HG02759 (cell line): ENCODE measurements around the gene RBBP7.

ENCODE experiments used
- ATAC-seq: cut with Tn5 transposase; IDR thresholded peaks from one replicate; pipeline ENCODE4 v1.9.1; 2021; ENCODE audit warnings: mild to moderate bottlenecking, moderate library complexity; ENCODE audit not compliant: unreplicated experiment

The RBBP7 gene

DNA sequence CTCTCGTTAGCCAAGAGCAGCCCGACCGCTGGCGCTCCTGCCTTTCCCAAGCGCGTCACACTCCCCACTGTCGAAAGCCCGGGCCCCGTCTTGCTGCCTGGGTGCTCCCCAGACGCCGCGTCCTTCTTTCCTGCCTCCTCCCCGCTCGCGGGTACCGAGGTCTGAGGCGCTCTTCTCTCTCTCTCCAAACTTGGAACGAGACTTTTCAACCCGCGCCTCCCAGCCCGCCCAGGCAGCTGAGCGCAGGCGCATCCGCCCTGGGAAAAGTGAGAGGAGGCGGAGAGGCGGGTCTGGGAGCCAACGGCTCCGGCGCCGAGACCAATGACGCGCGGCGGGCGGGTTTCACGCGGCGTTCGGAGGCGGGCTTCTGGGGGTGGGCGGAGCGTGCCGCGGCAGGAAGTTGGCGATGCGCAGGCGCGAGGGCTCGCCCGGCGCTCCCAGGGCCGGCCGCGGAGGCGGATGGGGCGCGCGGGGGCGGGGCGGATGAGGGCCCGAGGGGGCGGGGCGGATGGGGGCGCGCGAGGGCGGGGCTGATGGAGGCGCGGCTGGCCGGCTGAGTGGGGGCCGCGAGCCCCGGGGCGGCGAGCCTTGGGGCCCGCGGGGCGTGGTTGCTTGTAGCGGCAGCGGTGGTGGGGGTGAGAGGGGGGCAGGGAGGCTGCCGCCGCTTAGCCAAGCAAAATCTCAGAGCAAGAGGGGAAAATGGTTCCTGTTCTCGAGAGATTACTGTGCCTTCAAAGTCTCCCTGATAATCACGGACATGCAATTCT is at the start of gene RBBP7:
Gene RBBP7 (minus strand): TSS at position 268 of the 767 bp plus-strand sequence. CDS start 309 bp downstream, outside the sequence.
- ATAC-seq, result peak; percentile 81

DNA sequence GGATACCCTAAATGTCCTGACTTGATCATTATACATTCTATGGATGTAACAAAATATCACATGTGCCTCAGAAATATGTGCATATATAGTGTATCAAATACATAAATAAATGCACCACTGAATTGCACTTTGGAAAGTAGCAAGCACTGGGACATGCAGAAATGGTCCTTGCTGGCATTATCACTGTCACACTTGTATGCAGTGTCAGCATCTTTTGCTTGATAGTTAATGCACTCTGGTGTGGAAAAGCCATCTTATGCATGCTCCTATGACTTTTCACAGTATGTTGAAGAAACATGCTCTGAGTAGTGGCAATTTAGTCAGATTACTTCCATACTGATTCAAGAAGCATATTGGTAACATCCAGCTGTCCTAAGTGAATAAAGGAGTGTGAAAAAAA is 48.8 kb upstream of the RBBP7 start:
- no peak for ATAC-seq

DNA sequence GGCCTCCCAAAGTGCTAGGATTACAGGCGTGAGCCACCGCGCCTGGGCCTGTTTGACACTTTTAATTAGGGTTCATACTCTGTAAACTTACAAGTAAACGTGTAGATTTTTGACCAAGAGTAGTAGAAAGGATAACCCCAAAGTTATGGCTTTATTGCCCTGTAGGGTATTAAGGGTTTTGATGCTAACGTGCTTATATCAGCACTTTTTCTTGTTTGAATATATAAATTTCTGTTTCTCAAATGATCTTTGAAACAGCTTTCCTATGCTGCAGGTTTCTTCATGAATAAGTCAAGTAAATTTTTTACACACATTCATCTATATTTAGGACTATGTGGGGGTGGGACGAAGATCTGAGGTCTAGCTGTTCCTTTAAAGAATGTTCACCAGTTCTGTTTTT is 47.0 kb upstream of the RBBP7 start:
- ATAC-seq, result no peak

DNA sequence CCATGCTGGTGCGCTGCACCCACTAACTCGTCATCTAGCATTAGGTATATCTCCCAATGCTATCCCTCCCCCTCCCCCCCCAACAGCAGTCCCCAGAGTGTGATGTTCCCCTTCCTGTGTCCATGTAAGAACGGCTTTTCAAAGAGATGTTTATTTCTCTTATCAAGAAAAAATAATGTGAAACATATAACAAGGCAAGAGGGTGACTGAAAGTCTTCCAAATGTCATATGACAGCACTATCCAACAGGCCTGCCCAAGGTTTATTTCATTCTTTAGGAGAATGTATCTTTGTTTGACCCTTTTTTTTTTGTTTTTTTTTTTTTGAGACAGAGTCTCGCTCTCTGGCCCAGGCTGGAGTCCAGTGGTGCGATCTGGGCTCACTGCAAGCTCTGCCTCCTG is 46.4 kb upstream of the RBBP7 start:
- no peak for ATAC-seq

DNA sequence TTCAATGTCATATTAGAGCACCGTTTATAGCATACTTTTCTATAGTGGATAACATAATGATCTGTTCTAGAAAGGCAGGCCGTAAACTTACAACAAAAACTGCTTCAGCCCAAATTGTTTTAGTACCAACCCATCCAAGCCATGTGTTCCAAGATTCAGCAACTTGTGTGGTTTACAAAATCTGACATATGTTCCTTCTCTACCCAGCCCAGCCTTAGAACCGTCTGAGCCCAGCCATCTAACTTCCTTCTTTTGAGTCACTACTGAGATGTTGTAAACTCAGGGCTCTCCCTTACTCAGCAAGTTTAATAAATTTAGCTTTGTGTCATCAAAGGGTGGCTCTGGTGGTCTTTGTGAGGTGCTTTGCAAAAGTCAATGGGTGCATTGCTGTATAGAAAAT is 43.9 kb upstream of the RBBP7 start:
- no peak for ATAC-seq

DNA sequence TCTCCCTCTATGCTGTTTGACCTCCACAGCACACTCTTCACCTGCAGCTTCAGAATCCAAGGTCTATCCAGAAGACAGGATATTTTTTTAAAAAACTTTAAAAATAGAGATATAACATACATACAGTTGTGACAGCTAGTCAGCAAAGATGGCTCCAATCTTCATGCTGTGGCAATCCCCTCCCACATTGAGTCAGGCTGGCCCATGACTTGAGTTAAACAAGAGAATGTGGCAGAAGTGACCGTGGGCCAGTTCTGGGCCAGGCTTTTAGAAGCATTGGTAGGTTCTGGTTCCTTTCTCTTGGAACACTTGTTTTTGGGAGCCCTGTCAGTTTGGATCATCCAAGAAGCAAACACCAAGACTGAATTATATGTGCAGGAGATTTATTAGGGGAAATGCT is 40.2 kb upstream of the RBBP7 start:
- ATAC-seq, result no peak

DNA sequence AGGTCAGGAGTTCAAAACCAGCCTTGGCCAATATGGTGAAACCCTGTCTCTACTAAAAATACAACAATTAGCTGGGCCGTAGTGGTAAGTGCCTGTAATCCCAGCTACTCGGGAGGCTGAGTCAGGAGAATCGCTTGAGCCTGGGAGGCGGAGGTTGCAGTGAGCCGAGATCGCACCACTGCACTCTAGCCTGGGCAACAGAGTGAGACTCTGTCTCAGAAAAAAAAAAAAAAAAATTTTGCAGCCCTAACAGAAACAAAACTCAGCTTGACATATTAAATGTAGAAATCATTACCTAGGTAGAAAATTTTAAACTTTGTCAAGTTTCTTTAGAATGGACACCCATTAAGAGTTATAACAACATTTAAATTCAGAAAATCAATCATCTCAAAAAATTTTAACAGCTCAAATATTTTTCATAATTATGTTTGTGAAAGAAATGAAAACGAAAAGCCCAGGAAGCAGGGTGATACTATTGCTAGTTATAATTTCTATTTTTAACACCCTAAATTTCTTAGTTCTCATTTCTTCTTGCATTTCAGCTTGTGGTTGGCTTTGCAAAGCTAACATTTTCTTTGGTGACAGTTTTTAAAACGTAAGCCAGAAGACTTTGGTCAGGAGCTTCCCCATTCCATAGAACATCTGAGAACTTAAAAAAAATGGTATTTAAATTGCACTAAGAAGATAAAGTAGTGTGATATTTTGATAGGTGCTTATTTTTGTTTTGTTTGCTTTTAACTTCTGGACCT is 33.3 kb upstream of the RBBP7 start:
- peak; percentile 42 for ATAC-seq

DNA sequence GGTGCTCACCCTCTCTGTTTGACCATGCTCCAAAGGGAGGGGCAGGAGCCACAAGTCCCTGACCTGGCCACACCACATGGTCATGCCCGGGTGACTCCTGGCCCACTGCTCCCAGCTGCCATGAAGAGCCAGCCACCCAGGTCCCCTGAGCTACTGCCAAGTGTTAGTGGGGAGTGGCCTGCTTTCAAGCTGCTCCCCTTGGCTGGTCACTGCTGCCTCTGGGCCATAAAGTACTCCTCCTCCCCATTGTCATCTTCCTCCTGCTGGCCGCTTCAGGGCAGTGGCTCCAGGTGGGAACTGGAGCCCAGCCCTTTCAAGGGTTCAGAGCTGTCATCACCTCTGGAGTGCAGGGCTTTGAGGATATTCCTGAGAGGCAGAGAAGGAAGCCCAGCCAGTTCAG is 27.3 kb upstream of the RBBP7 start:
- no peak for ATAC-seq

DNA sequence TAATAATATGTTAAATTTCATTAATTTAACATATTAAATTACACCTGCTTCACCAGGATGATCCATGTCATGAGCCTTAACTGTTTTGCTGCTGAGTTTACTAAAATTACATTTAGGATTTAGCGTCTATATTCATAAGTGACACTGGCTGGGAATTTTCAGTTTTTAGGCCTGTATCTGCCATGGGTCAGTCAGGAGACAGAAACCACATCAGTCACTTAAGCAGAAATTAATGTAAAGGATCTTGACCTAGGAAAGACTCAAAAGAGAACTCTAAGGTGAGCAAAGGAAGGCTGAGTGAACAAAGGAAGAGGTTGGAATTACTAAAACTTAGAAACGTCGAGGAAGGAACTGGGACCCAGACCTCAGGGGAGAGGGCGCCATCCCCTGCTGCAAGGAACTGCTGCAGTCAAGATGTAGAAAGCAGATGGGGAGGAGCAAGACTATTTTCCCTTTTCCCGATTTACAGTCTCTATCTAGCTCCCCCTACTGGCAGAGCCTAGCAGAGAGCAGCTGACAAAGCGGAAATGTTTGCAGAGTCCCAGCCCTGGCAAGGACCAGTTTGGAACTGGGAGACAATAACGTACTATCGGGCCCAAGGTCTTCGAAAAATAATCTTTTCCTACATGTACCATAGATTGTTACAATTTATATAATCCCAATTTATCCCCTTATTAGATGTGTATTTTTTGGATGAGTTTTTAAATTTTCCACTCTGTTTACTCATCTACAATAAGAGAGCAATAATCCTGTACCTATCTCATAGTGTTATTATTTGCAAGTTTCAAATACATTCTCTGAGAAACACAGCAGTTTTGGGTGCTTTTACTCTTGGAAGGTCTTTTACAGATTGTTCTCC is 22.6 kb upstream of the RBBP7 start:
- peak; percentile 78 for ATAC-seq

DNA sequence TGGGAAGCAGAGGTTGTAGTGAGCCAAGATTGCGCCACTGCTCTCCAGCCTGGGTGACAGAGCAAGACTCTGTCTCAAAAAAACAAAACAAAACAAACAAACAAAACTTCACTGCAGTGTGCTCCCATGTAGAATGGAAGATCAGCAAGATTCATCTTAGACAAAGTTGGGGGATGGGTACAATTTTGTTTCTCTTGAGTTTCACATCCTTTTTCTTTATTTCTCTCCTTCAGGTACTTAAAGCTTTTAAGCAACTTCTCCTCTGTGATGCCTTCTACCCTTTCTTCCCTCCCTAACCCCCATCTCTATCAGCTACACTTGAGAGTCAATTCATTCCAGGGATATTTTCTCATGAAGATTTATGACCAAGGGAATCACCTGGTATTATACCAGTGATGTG is 15.5 kb upstream of the RBBP7 start:
- no peak for ATAC-seq

DNA sequence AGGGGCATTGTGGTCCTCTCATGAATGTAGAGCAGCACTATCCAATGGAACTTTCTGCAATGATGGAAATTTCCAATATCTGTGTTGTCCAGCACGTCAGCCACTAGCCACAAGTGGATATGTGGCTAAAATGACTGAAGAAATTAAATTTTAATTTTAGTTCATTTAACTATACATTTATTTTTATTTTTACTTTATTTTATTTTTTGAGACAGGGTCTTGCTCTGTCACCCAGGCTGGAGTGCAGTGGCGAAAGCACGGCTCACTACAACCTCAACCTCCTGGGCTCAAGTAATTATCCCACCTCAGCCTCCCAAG is 13.3 kb upstream of the RBBP7 start:
- ATAC-seq, result no peak

DNA sequence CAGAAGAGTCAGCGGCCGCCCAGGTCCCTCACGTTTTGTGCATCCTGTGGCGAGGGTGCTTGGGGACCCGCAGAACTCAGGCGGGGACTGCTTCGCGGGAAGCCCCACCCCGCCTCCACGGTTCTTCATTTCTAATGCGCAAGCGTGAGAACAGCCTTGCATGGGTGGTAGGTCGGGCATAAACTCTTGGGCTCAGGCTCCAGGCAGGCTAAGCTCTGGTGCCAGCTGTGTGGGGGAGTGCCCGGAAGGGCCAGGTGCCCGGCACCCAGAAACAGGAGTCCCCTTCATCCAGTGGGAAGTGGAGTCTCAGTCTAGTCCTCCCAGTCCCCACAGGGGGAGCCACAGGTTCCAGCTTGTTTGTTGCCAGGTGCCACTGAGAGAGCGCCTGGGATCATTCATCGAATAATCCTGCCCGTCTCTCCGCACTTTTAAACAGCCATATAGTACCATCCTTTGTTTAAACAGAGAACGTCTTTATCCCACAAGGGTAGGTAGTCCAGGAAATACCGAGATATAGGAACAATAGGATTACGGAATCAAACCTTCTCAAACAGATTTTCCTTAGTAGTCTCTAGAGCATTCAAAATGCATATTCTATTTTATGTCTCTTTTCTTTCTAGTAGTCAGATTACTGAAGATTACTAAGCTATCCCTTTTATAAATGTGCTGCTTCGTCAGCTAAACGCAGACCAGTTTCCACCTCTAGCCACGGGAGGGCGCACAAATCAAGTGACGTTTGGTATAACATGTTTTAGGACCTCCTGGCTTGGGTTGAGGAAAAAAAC is 12.7 kb upstream of the RBBP7 start:
- peak; percentile 78 for ATAC-seq

DNA sequence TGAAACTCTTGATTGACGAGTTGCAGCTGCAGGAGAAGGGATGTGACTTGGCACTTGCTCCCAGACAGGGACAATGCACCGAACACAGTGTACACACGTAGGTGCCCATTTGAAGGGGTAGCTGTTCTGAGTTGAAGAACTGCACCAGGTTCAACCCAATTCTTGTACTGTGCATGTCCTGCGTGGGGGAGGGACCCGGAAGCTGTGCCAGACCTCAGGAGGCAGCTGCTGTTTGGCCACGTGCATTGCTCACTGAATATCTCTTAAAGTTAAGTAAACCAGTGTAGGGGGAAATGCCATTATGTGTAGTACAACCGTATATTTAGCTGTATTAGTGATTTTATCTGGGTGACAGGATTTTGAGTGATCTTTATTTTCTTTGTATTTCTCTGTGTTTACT is 12.0 kb upstream of the RBBP7 start:
- peak; percentile 54 for ATAC-seq

DNA sequence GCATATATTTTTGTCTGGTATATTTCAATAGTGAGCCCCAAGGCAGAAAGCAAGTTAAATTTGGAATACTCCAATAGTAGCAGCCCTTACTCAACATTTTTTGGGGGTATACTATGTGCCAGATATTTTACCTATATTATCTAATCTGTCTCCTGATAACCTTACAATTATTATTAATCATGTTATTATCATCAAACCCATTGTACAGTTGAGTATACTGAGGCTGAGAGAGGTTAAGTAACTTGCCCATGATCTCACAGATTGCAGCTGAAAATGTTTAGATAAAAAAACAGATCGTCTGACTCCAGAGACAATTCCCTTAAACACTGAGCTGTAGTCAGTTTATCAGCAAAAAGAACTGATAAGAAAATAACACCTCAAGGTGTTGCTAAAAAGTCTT is 6.5 kb upstream of the RBBP7 start:
- ATAC-seq, result no peak

DNA sequence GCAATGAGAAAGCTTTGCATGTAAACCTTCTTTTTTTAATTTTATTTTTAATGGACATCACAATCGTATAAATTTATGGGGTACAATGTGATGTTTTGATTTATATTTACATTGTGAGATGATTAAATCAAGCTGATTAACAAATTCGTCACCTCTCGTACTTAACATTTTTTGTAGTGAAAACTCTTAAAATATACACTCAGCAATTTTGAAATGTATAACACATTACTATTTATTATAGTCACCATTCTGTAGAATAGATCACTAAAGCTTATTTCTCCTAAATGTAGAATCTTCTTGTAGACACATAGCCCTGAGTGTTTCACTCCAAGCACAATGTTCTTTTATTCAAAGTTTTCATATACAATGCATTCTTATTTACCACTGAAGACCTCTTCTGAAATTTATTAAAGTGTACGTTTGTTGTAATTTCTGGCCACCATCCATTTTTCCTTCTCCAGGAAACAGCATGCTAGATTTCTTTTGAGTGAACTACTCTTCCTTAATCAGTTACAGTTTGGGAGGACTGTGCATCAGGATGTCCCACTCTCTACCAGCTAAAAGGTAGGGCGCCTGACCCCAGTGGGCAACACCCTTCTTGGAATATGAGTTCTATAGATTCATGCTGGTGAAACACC is 4.4 kb upstream of the RBBP7 start:
- no peak for ATAC-seq

DNA sequence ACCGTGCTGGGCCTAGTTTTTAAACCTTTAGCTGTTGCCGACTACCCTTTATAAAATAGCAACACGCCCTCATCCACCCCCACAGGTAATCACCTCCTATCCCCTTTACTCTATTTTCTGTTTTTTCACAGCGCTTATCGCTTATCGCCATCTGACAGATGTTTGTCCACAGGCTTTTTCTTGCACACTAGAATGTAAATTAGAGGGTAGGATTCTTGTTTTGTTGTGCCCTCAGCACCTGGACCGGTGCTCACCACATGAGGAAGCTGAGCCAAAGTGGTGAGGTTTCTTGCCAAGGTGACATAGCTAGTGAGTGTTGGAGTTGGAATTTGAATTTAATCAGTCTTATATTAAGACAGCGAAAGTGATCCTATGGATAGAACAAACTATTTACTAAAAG is 2.9 kb upstream of the RBBP7 start:
- ATAC-seq, result no peak

DNA sequence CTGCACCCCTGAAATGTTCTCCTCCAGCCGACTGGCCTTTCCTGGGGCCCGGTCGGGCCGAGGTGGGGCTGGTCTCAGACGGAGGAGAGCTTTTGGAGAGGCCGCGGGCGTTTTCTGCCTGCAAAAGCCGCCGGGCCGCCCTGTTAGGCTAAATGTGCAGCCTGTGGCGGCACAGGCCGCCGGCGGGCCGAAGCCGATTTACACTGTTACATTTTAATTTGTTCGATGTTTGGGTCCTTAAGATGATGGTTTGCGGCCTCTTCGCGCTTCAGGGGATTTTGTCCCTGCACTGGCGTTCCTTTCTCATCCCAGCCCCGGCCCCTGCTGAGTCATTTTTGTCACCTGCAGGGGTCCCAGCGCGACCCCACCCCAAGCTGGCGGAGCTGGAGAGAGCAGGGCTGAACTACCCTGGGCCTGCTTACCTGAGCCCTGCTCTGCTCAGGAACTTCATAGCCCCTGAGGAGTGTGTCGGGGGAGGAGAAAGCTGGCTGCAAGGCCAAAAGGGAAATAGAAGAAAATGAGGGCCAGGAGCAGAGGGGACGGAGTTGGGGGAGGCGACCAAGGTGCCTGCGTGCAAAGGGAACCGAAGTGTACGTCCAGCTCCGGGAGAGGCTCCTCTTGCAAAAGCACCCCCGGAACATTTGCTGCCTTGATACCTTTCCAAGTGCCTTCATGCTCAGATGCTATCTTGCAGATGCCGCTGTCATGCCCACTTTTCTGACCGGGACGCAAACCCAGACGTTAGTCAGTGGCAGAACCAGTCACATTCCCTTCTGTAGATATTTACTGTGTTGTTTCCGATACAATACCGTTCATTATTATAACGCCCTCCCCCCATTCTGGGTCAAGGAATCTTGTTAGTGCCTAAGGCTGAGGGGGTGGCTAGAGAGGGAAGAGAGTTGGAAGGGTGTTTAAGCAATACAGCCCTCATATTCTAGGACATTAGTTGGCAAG is 977 bp upstream of the RBBP7 start:
- ATAC-seq, result peak; percentile 10

DNA sequence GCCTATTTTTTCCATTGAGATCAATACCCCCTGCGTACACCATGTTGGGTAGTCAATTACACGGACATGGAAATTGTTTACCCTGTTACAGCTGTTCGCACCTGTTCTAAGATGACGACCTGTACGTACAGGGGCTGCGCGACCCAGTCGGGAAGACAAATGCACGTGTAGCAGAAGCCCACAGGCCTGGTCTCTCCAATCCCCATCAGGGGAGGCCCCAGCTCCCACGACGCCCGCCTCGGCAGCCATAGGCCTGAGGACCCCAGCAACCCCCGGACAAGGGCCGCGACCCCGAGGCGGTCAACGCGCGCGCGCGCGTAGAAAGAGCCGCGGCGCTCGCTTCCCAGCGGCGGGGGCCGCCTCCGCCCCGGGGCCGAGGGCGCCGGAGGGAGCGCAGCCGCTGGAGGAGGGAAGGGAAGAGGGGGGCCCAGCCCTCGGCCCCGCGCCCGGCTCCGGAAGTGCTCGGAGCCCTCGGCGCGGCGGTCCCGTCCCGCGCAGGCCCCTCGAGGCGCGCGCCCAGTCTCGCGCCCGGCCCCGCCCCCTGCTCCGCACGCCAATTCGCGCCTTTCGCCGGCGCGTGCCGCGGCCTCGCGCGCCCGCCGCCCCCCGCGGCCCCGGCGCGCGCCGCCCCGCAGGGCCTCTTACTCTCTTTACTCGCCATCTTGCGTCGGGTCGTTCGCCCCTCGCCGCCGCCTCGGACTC is 618 bp downstream of the RBBP7 start:
- peak; percentile 53 for ATAC-seq

DNA sequence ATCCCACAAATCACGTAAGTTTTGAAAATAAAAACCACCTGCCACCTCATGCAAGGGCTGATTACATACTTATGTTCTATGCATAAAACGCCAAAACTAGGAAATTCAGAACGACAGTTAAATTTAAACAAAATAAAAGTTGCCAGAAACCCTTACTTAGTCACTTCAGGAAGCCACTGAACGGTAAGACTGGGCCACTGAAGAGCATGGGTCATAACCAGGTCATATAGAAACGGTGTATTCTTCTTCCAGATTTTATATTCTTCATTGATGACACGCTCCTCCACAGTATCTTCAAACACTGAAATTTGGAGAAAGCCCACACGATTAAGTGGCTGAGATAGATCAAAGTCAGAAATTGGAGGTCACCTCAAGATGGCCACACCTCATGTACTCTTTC is 1.2 kb downstream of the RBBP7 start:
- no peak for ATAC-seq
